HFFc6 (cell line): ENCODE measurements around the gene PRKCH. TPM values are rescaled to one million over a fixed set of nuclear protein-coding genes. Genes with fewer than 3 reads are reported as not detected.
A peak's percentile ranks its signal among the peaks of the same experiment; 100 is the strongest.

Experiments used
- DNase-seq: peaks from one replicate; pipeline ENCODE4 v3.0.0-alpha.2; 2018
- H3K27ac Mint-ChIP-seq: 2 replicates; pipeline ENCODE4 v1.8.0; 2020; ENCODE audit warnings: mild to moderate bottlenecking, mixed read lengths
- H3K27me3 Mint-ChIP-seq: 2 replicates; pipeline ENCODE4 v1.8.0; 2021; ENCODE audit warnings: mild to moderate bottlenecking, moderate library complexity, mixed read lengths; ENCODE audit not compliant: insufficient read depth
- H3K36me3 Mint-ChIP-seq: 2 replicates; pipeline ENCODE4 v1.8.0; 2021; ENCODE audit warnings: low read depth, mixed read lengths
- H3K4me1 Mint-ChIP-seq: 2 replicates; pipeline ENCODE4 v1.8.0; 2020; ENCODE audit warnings: low read depth, mixed read lengths
- H3K4me3 Mint-ChIP-seq: 2 replicates; pipeline ENCODE4 v1.8.0; 2020; ENCODE audit warnings: mild to moderate bottlenecking, moderate library complexity, mixed read lengths
- H3K9me3 Mint-ChIP-seq: 2 replicates; pipeline ENCODE4 v1.8.0; 2020; ENCODE audit warnings: mild to moderate bottlenecking, mixed read lengths
- CTCF ChIP-seq: fragments of 200-600 bp; sonication (generic); IDR thresholded peaks from 2 replicates; pipeline ENCODE4 v1.5.0; 2021; ENCODE audit warnings: antibody characterized with exemption, mild to moderate bottlenecking
- total RNA-seq, 6 experiments: library from RNA; stranded (reverse); fragmentation: NEBNext Ultra II Directional; extraction: Animal tissue kit (Norgen Biotek cat#: 25700); gene quantifications; 2 replicates in 1 of 6; 3 replicates in 5 of 6; pipeline ENCODE4 v1.2.3, GENCODE V29; 2021

The PRKCH gene
- total RNA-seq, 6 experiments from 2014 or later: 0.17 to 1.2 (median 0.35) TPM

GRCh38 chr14:61472011-61472672, 150.8 kb downstream of the PRKCH start:
- Mint-ChIP-seq H3K36me3 (no peaks in the 10 kb centered on the region), H3K27me3 (no peaks in the 10 kb centered on the region; the same call in 1 of the 2 replicates), H3K4me3 (peak overlapping the region; percentile 87), H3K9me3 (no peaks in the 10 kb centered on the region), H3K27ac (peak overlapping the region; percentile 77), H3K4me1 (peaks cover 72% of the 10 kb centered on the region)
- peak; percentile 98 for DNase-seq
- no peak for TF ChIP-seq CTCF

GRCh38 chr14:61472801-61473376, 151.5 kb downstream of the PRKCH start:
- peaks cover 79% of the 10 kb centered on the region for H3K4me1 Mint-ChIP-seq
- no peak for TF ChIP-seq CTCF
- DNase-seq: no peak
- H3K27me3 Mint-ChIP-seq: no peaks in the 10 kb centered on the region
- H3K9me3 Mint-ChIP-seq: no peaks in the 10 kb centered on the region
- peak overlapping the region; percentile 74 for H3K4me3 Mint-ChIP-seq
- H3K27ac Mint-ChIP-seq: peak overlapping the region; percentile 66
- H3K36me3 Mint-ChIP-seq: no peaks in the 10 kb centered on the region

- no peak for TF ChIP-seq CTCF
- Mint-ChIP-seq H3K36me3 (no peaks in the 10 kb centered on the region), H3K9me3 (no peaks in the 10 kb centered on the region), H3K4me3 (no peak overlapping the region), H3K27ac (no peak overlapping the region), H3K4me1 (peaks cover 84% of the 10 kb centered on the region), H3K27me3 (no peaks in the 10 kb centered on the region)
- no peak for DNase-seq
Measured at GRCh38 chr14:61474015-61474414, 152.6 kb downstream of the PRKCH start.

GRCh38 chr14:61474701-61475100, 153.3 kb downstream of the PRKCH start:
- no peaks in the 10 kb centered on the region for H3K27me3 Mint-ChIP-seq
- no peak overlapping the region for H3K27ac Mint-ChIP-seq
- H3K36me3 Mint-ChIP-seq: no peaks in the 10 kb centered on the region
- DNase-seq: no peak
- no peaks in the 10 kb centered on the region for H3K9me3 Mint-ChIP-seq
- H3K4me1 Mint-ChIP-seq: peaks cover 87% of the 10 kb centered on the region
- H3K4me3 Mint-ChIP-seq: no peak overlapping the region
- no peak for TF ChIP-seq CTCF

- Mint-ChIP-seq H3K36me3 (no peaks in the 10 kb centered on the region), H3K9me3 (no peaks in the 10 kb centered on the region), H3K27ac (no peak overlapping the region; the same call in 1 of the 2 replicates), H3K27me3 (no peaks in the 10 kb centered on the region), H3K4me1 (peaks cover 87% of the 10 kb centered on the region), H3K4me3 (no peak overlapping the region)
- peak; percentile 67 for DNase-seq
- TF ChIP-seq CTCF: peak; percentile 95
Measured at GRCh38 chr14:61475316-61475715, 153.9 kb downstream of the PRKCH start.
